Measurements from ENCODE around the gene DYNC1H1.

Gene DYNC1H1

DNA sequence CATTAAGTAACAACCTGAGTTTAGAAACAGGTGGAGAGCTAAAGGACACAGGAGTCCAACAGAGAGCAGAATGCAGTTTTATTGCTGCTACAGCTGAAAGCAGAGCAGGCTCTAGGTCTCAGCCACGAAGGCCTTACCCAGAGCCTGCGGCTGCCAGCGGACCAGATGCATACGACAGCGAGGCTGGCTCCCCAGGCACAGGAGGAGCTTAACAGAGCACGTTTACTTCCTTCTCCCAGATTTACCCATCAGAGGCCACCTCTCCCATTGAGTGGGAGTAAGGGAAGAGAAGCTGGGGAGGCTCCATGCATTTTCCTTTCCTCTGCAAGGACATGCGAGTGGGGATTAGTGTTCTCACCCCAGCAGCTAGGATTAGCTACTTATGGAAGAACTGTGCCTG is 22.6 kb downstream of the DYNC1H1 start:
- H3K4me3 ChIP-seq (ENCODE audit: low read depth, low read length): no peak overlapping the region
- TF ChIP-seq, protein P1, sequence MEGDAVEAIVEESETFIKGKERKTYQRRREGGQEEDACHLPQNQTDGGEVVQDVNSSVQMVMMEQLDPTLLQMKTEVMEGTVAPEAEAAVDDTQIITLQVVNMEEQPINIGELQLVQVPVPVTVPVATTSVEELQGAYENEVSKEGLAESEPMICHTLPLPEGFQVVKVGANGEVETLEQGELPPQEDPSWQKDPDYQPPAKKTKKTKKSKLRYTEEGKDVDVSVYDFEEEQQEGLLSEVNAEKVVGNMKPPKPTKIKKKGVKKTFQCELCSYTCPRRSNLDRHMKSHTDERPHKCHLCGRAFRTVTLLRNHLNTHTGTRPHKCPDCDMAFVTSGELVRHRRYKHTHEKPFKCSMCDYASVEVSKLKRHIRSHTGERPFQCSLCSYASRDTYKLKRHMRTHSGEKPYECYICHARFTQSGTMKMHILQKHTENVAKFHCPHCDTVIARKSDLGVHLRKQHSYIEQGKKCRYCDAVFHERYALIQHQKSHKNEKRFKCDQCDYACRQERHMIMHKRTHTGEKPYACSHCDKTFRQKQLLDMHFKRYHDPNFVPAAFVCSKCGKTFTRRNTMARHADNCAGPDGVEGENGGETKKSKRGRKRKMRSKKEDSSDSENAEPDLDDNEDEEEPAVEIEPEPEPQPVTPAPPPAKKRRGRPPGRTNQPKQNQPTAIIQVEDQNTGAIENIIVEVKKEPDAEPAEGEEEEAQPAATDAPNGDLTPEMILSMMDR (IDR thresholded peaks at IDR 0.05; ENCODE audit: control insufficient read depth, extremely low read depth, insufficient read depth): no peak
- DNase-seq (ENCODE audit: low read depth): no peak

DNA sequence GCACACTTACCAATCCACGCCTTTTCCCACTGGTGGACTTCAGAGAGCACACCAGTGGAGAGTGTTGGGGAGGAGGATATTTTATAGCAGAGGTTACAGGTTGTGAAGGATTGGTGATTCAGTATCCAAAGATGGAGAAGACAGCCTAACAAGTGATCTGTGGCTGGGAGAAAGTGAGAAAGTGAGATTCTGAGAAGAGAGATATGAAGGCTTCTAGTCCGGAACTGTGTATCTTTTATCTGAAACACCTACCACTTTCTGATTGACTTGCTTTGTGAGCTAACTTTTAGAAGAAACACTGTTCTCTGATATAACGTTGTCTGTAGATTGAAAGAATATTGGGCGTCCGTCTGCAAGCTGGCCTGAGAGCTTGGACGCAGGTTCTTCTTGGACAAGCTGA is 24.0 kb downstream of the DYNC1H1 start:
- TF ChIP-seq, protein P1 (IDR thresholded peaks at IDR 0.05; ENCODE audit: control insufficient read depth, extremely low read depth, insufficient read depth): no peak
- no peak for DNase-seq (ENCODE audit: low read depth)
- no peak overlapping the region for H3K4me3 ChIP-seq (ENCODE audit: low read depth, low read length)

DNA sequence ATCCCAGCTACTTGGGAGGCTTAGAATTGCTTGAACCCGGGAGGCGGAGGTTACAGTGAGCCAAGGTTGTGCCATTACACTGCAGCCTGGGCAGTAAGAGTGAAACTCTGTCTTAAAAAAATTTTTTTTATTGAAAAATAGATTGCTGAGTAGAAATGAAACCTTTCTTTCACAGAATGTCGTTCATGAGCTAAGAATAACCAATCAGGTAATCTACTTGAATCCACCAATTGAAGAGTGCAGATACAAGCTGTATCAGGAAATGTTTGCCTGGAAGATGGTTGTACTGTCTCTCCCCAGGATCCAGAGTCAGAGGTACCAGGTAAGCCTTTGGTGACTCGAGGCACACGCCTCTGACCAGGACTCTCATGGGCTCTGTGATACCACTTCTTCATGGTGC is 27.0 kb downstream of the DYNC1H1 start:
- H3K4me3 ChIP-seq (ENCODE audit: low read depth, low read length): no peak overlapping the region
- no peak for DNase-seq (ENCODE audit: low read depth)
- TF ChIP-seq, protein P1 (IDR thresholded peaks at IDR 0.05; ENCODE audit: control insufficient read depth, extremely low read depth, insufficient read depth): no peak

DNA sequence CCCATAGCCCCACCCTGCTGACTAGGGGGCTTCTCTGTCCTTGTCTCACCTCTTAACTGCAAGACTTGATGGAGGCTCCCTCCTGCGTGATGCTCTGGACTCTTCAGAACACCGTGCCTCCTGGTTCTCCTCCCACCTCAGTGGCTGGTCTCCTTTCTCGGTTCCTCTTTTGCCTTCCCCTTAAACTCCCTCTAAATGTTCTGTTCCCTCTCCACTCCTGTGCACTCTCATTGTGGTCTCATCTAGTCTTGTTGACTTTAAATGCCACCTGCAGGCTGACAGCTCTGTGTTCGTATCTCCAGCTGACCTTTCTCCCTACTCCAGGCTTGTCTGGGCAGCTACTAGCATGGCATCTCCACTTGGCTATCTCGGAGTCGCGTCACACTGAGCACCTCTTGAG is 28.3 kb downstream of the DYNC1H1 start:
- no peak for DNase-seq (ENCODE audit: low read depth)
- H3K4me3 ChIP-seq (ENCODE audit: low read depth, low read length): no peak overlapping the region
- TF ChIP-seq, protein P1 (IDR thresholded peaks at IDR 0.05; ENCODE audit: control insufficient read depth, extremely low read depth, insufficient read depth): no peak

DNA sequence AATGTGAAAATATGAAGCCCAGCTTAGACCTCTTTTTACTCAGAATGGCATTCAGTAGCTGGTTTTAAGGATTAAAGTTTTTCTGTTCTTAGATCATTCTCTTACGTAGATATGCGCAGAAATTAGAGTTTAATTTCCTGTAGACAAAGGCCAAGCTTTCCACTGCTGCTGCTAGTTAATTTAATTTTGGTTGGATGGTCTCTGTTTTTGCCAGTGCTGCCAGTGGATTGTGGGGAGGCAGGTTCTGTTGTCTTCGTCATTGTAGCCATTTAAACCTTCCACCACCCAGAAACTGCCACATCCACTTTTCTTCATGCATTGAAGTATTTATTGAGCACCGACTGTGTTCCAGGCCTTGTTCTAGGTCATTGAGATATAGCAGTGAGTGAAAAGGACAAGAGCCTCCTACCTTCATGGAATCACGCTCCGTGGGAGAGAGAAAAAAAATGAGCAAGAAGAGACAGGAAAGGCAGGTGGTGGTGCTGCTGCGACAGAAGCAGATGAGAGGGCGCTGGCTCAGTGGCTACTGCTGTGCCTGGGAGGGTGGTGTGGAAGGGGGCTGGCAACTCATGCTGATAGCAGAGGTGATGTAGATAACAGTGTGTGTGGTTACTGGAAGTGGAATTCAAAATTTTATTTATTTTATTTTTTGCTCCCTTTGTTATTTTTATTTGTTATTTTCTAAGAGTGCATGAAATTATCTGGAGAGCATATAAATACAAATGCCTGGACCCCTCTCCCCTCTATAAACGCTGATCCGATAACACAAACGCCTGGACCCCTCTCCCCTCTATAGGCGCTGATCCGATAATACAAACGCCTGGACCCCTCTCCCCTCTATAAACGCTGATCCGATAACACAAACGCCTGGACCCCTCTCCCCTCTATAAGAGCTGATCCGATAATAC is 33.3 kb downstream of the DYNC1H1 start:
- TF ChIP-seq, protein P1 (IDR thresholded peaks at IDR 0.05; ENCODE audit: control insufficient read depth, extremely low read depth, insufficient read depth): no peak
- H3K4me3 ChIP-seq (ENCODE audit: low read depth, low read length): no peak overlapping the region
- DNase-seq (ENCODE audit: low read depth): no peak

DNA sequence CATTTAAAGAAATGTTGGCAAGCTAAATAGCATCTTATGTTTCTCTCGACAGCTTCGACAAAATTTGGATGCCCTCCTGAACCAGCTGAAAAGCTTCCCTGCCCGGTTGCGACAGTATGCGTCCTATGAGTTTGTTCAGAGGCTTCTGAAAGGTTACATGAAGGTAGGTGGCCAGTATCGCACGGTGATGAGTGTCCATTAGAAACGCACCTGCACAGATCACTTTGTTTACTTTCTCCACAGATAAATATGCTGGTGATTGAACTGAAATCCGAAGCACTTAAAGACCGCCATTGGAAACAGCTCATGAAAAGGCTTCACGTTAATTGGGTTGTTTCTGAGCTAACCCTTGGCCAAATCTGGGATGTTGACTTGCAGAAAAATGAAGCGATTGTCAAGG is 36.5 kb downstream of the DYNC1H1 start:
- no peak for DNase-seq (ENCODE audit: low read depth)
- H3K4me3 ChIP-seq (ENCODE audit: low read depth, low read length): no peak overlapping the region
- TF ChIP-seq, protein P1 (IDR thresholded peaks at IDR 0.05; ENCODE audit: control insufficient read depth, extremely low read depth, insufficient read depth): no peak

DNA sequence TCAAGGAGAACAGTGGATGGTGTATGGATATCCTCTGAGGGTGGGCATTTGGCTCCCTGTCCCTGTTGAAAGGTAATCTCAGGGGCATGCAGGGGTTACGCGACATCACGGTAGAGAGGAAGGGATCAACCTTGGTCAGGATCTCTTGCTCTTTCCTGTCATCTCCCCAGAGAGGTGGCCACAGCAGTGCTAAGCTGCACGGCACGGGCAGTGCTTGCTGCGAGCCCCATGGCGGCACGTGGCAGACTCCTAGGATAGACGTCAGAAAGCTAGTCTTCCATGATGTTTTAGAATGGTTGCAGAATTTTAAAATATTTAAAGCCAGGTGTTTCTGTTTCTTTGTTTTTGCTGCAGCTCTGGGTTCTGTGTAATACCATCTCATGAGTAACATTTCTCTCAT is 41.0 kb downstream of the DYNC1H1 start:
- no peak overlapping the region for H3K4me3 ChIP-seq (ENCODE audit: low read depth, low read length)
- DNase-seq (ENCODE audit: low read depth): no peak
- TF ChIP-seq, protein P1 (IDR thresholded peaks at IDR 0.05; ENCODE audit: control insufficient read depth, extremely low read depth, insufficient read depth): no peak
